Measurements from ENCODE around the gene IL23A. TPM values are rescaled to one million over a fixed set of nuclear protein-coding genes. Genes with fewer than 3 reads are reported as not detected.

Gene IL23A
- total RNA-seq, 1 experiment from 2014 or later: not detected

GRCh38 chr12:56361487-56362129 lies 22.9 kb downstream of the IL23A start:
- no peak for DNase-seq (ENCODE audit: low spot score)

- no peak for DNase-seq (ENCODE audit: low spot score)
Measured at GRCh38 chr12:56362130-56363059, 23.7 kb downstream of the IL23A start, which contains the start of gene APOF. TSS of gene APOF (minus strand) at chr12:56362857. CDS start at chr12:56362745, 112 bp downstream.

GRCh38 chr12:56366948-56367347 lies 28.3 kb downstream of the IL23A start:
- DNase-seq (ENCODE audit: low spot score): no peak

GRCh38 chr12:56373515-56373914 lies 34.8 kb downstream of the IL23A start:
- no peak for DNase-seq (ENCODE audit: low spot score)

GRCh38 chr12:56374726-56375597 lies 36.3 kb downstream of the IL23A start:
- DNase-seq (ENCODE audit: low spot score): no peak

- DNase-seq (ENCODE audit: low spot score): no peak
Measured at GRCh38 chr12:56375598-56376434, 37.1 kb downstream of the IL23A start.

- peak; percentile 33 for DNase-seq (ENCODE audit: low spot score)
Measured at GRCh38 chr12:56377310-56377988, 38.8 kb downstream of the IL23A start.

GRCh38 chr12:56377989-56378316 lies 39.3 kb downstream of the IL23A start:
- DNase-seq (ENCODE audit: low spot score): no peak

- DNase-seq (ENCODE audit: low spot score): no peak
Measured at GRCh38 chr12:56382611-56383010, 43.9 kb downstream of the IL23A start.

GRCh38 chr12:56385873-56386272 lies 47.2 kb downstream of the IL23A start:
- no peak for DNase-seq (ENCODE audit: low spot score)

- DNase-seq (ENCODE audit: low spot score): no peak
Measured at GRCh38 chr12:56387152-56387736, 48.6 kb downstream of the IL23A start.

- no peak for DNase-seq (ENCODE audit: low spot score)
Measured at GRCh38 chr12:56389412-56389811, 50.7 kb downstream of the IL23A start.

Other genes starting within 250 kb of the IL23A start
- gene PA2G4, start 234.3 kb upstream of the IL23A start, total RNA-seq (2014; rRNA removed; shearing (Covaris generic)): 246 and 349 TPM in 2 replicates
- 1,898 and 3,438 TPM in 2 replicates for gene RPL41, start 222.3 kb upstream of the IL23A start, total RNA-seq (2014; rRNA removed; shearing (Covaris generic))
- 1.8 and 2.9 TPM in 2 replicates for gene ZC3H10, start 220.6 kb upstream of the IL23A start, total RNA-seq (2014; rRNA removed; shearing (Covaris generic))
- 119 and 164 TPM in 2 replicates for gene ESYT1, start 210.6 kb upstream of the IL23A start, total RNA-seq (2014; rRNA removed; shearing (Covaris generic))
- gene MYL6B, start 186.3 kb upstream of the IL23A start, total RNA-seq (2014; rRNA removed; shearing (Covaris generic)): 76.0 and 139 TPM in 2 replicates
- 2,063 and 2,222 TPM in 2 replicates for gene MYL6, start 180.5 kb upstream of the IL23A start, total RNA-seq (2014; rRNA removed; shearing (Covaris generic))
- gene SMARCC2, start 149.4 kb upstream of the IL23A start, total RNA-seq (2014; rRNA removed; shearing (Covaris generic)): 27.4 and 27.9 TPM in 2 replicates
- 51.8 and 52.9 TPM in 2 replicates for gene RNF41, start 117.0 kb upstream of the IL23A start, total RNA-seq (2014; rRNA removed; shearing (Covaris generic))
- 60.9 and 65.0 TPM in 2 replicates for gene NABP2, start 114.5 kb upstream of the IL23A start, total RNA-seq (2014; rRNA removed; shearing (Covaris generic))
- gene SLC39A5, start 108.8 kb upstream of the IL23A start, total RNA-seq (2014; rRNA removed; shearing (Covaris generic)): not detected in 2 replicates
- gene ANKRD52, start 80.5 kb upstream of the IL23A start, total RNA-seq (2014; rRNA removed; shearing (Covaris generic)): 33.4 and 34.0 TPM in 2 replicates
- gene COQ10A, start 71.9 kb upstream of the IL23A start, total RNA-seq (2014; rRNA removed; shearing (Covaris generic)): 21.5 and 34.6 TPM in 2 replicates
- gene CS, start 38.6 kb upstream of the IL23A start, total RNA-seq (2014; rRNA removed; shearing (Covaris generic)): 135 and 142 TPM in 2 replicates
- 109 and 126 TPM in 2 replicates for gene CNPY2, start 22.9 kb upstream of the IL23A start, total RNA-seq (2014; rRNA removed; shearing (Covaris generic))
- 15.6 and 22.0 TPM in 2 replicates for gene PAN2, start 4.9 kb upstream of the IL23A start, total RNA-seq (2014; rRNA removed; shearing (Covaris generic))
- 66.6 and 68.2 TPM in 2 replicates for gene STAT2, start 21.2 kb downstream of the IL23A start, total RNA-seq (2014; rRNA removed; shearing (Covaris generic))
- gene APOF, start 24.0 kb downstream of the IL23A start, total RNA-seq (2014; rRNA removed; shearing (Covaris generic)): not detected in 2 replicates
- 13.8 and 18.3 TPM in 2 replicates for gene TIMELESS, start 110.5 kb downstream of the IL23A start, total RNA-seq (2014; rRNA removed; shearing (Covaris generic))
- gene MIP, start 115.8 kb downstream of the IL23A start, total RNA-seq (2014; rRNA removed; shearing (Covaris generic)): not detected in 2 replicates
- gene SPRYD4, start 129.7 kb downstream of the IL23A start, total RNA-seq (2014; rRNA removed; shearing (Covaris generic)): 1.5 and 2.2 TPM in 2 replicates
- gene GLS2, start 149.3 kb downstream of the IL23A start, total RNA-seq (2014; rRNA removed; shearing (Covaris generic)): 2.4 TPM in 1 of 2 replicates, not detected in the other
- gene RBMS2, start 182.9 kb downstream of the IL23A start, total RNA-seq (2014; rRNA removed; shearing (Covaris generic)): 7.4 and 11.1 TPM in 2 replicates